PC-9 (cell line): ENCODE results near the gene COL16A1. TPM values are rescaled to one million over a fixed set of nuclear protein-coding genes. Genes with fewer than 3 reads are reported as not detected.

Experiments used
- BruUV-seq: library from RNA; stranded (reverse); fragments of 400-500 nt; replicated peaks from 2 replicates; lab custom pipeline; 2021; lab: Mats Ljungman, UMichigan
- CTCF ChIA-PET: fragments of 300-600 bp; sonication (Branson Sonifier 250); formaldehyde crosslinking; loops from one replicate; lab custom pipeline; 2022; ENCODE audit warnings: antibody characterized with exemption; lab: Charles Lee
- POLR2A ChIA-PET: fragments of 300-600 bp; sonication (Branson Sonifier 250); formaldehyde crosslinking; loops from one replicate; lab custom pipeline; 2022; ENCODE audit warnings: antibody characterized with exemption; ENCODE audit not compliant: unreplicated experiment; lab: Charles Lee
- DNase-seq, 2 experiments: peaks; one replicate each; pipeline versions ENCODE4 v3.0.0 to v3.0.0-alpha.2; 2015 to 2022; ENCODE audit warnings: mixed read lengths in 1 of 2
- H2AFZ ChIP-seq: fragments of 200-600 bp; sonication (generic); 2 replicates; pipeline ENCODE4 v1.8.1; 2017; ENCODE audit warnings: antibody characterized with exemption
- H3F3A ChIP-seq: fragments of 200-600 bp; sonication (generic); 2 replicates; pipeline ENCODE4 v1.8.1; 2017; ENCODE audit warnings: antibody characterized with exemption, mild to moderate bottlenecking, low read depth; ENCODE audit not compliant: insufficient read depth
- H3K27ac ChIP-seq: fragments of 200-600 bp; sonication (generic); 2 replicates; pipeline ENCODE4 v1.6.1; 2016; ENCODE audit warnings: mixed run types
- H3K27me3 ChIP-seq: fragments of 200-600 bp; sonication (generic); 2 replicates; pipeline ENCODE4 v1.6.1; 2016; ENCODE audit warnings: low read depth, mixed run types; ENCODE audit not compliant: insufficient read depth
- H3K36me3 ChIP-seq: fragments of 200-600 bp; sonication (generic); 2 replicates; pipeline ENCODE4 v1.6.1; 2016; ENCODE audit warnings: low read depth, mixed run types
- H3K4me1 ChIP-seq: fragments of 200-600 bp; sonication (generic); replicated peaks from 2 replicates; pipeline ENCODE4 v1.6.1; 2016; ENCODE audit warnings: mixed run types; ENCODE audit not compliant: insufficient read depth
- H3K4me2 ChIP-seq: fragments of 200-600 bp; sonication (generic); 2 replicates; pipeline ENCODE4 v1.6.1; 2017; ENCODE audit warnings: mixed run types
- H3K4me3 ChIP-seq: fragments of 200-600 bp; sonication (generic); 2 replicates; pipeline ENCODE4 v1.6.1; 2016; ENCODE audit warnings: mixed run types
- H3K79me2 ChIP-seq: fragments of 200-600 bp; sonication (generic); 2 replicates; pipeline ENCODE4 v1.6.1; 2017; ENCODE audit warnings: low read depth, mixed run types
- H3K9me2 ChIP-seq: fragments of 200-600 bp; sonication (generic); 2 replicates; pipeline ENCODE4 v1.8.1; 2017; ENCODE audit warnings: mild to moderate bottlenecking; ENCODE audit not compliant: insufficient read depth
- H3K9me3 ChIP-seq: fragments of 200-600 bp; sonication (generic); 2 replicates; pipeline ENCODE4 v1.8.1; 2016; ENCODE audit warnings: low read depth; ENCODE audit not compliant: insufficient read depth
- H4K20me1 ChIP-seq: fragments of 200-600 bp; sonication (generic); 2 replicates; pipeline ENCODE4 v1.8.1; 2017; ENCODE audit not compliant: insufficient read depth
- CTCF ChIP-seq: fragments of 200-600 bp; sonication (generic); conservative IDR thresholded peaks from 2 replicates; pipeline ENCODE4 v1.6.1; 2017; ENCODE audit warnings: mixed run types, antibody characterized with exemption, mild to moderate bottlenecking, moderate library complexity
- EZH2 ChIP-seq: fragments of 200-600 bp; sonication (generic); IDR thresholded peaks from 2 replicates; pipeline ENCODE4 v1.8.0; 2017; ENCODE audit warnings: antibody characterized with exemption, low read depth
- intact Hi-C: fragments of 100-400 bp; cut with micrococcal nuclease; formaldehyde crosslinking; loops from one replicate; pipeline ENCODE4 v1.10.0; 2022; ENCODE audit not compliant: unreplicated experiment
- total RNA-seq: library from RNA; stranded (reverse); gene quantifications from 2 replicates; pipeline ENCODE4 v1.2.3, GENCODE V29; 2021

Gene COL16A1
- total RNA-seq, 1 experiment from 2014 or later = 4.8 TPM

DNA sequence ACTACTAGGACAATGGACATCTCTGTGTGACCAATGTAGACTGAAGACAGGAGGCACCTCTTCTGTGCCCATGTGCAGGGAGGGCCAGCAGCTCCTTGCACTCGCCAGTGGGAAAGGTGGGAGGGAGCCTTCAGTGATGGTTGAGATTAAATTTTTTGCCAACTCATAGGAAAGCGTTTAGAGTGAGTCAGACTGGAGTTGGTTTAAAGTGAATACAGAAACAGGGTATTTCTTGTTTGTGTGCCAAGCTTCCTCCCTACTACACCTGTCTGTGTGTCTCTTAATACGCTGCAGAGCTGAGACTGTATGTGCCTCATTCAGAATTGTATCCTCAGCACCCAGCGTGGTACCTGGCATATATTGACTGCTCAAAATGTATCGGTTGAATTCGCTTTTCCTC, 13.5 kb upstream of the COL16A1 start:
- no peak overlapping the region for H2AFZ ChIP-seq
- 0 out of 2 replicates have a peak overlapping the region, but pooled peaks have one; percentile 5 for H3K4me2 ChIP-seq
- peaks cover 39% of the 10 kb centered on the region for H3K4me1 ChIP-seq
- intact Hi-C loops = loop anchor here (5.0 to 10.0 kb wide), 3 partner anchors 45 to 533 kb away; partner anchors contain the start of gene ADGRB2
- no peaks in the 10 kb centered on the region for H4K20me1 ChIP-seq
- H3K4me3 ChIP-seq = no peak overlapping the region
- DNase-seq = peak in 1 of 2 experiments; percentile 64
- no peaks in the 10 kb centered on the region for H3K9me3 ChIP-seq
- TF ChIP-seq EZH2 (no peak), CTCF (no peak)
- H3K36me3 ChIP-seq = no peaks in the 10 kb centered on the region
- BruUV-seq = no TSS peak
- no peaks in the 10 kb centered on the region for H3K79me2 ChIP-seq
- ChIA-PET CTCF (interaction anchor here (0.6 to 1.2 kb wide), 4 partner anchors 12 to 528 kb away, joined by 3 to 7 read pairs (median 3); no protein-coding TSS in a partner anchor), POLR2A (interaction anchor here (0.6 kb wide), 1 partner anchor 17 kb away, joined by 6 read pairs; no protein-coding TSS in a partner anchor)
- H3K27me3 ChIP-seq = peaks cover 27% of the 10 kb centered on the region
- no peaks in the 10 kb centered on the region for H3K9me2 ChIP-seq
- H3K27ac ChIP-seq = no peak overlapping the region
- peaks cover 33% of the 10 kb centered on the region for H3F3A ChIP-seq

DNA sequence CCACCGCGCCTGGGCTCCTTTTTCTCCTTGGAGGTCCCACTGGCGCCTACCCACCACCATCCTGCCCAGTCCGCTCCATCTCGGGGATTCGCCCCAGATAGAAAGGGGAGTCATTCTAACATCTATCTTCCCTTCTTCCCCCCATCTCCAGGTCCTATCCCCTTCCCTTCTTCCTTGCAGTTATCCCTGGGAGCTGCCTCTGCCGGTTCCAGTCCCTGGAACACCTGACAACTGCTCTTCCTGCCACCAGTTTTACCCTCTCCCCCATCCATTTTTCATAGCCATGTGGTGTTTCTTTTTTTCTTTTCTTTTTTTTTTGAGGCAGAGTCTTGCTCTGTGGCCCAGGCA, 12.0 kb upstream of the COL16A1 start:
- no peak for DNase-seq
- peak overlapping the region; percentile 89 for H3K4me2 ChIP-seq
- ChIA-PET POLR2A (interaction anchor here (0.6 to 1.0 kb wide), 3 partner anchors 40 to 412 kb away, joined by 3 to 4 read pairs (median 3); no protein-coding TSS in a partner anchor), CTCF (interaction anchor here (0.5 to 1.2 kb wide), 8 partner anchors 15 to 145 kb away, joined by 3 to 7 read pairs (median 3); no protein-coding TSS in a partner anchor)
- peaks cover 45% of the 10 kb centered on the region for H3K4me1 ChIP-seq
- no peaks in the 10 kb centered on the region for H3K9me3 ChIP-seq
- no peaks in the 10 kb centered on the region for H3K79me2 ChIP-seq
- H3K27ac ChIP-seq = no peak overlapping the region
- H3K9me2 ChIP-seq = no peaks in the 10 kb centered on the region
- H3K4me3 ChIP-seq = peak overlapping the region; percentile 59; the same call in 1 of the 2 replicates
- H3K27me3 ChIP-seq = peaks cover 13% of the 10 kb centered on the region
- intact Hi-C loops = loop anchor here (1.0 to 10.0 kb wide), 5 partner anchors 46 to 531 kb away; partner anchors contain the start of gene ADGRB2
- H3F3A ChIP-seq = peaks cover 44% of the 10 kb centered on the region
- no peaks in the 10 kb centered on the region for H4K20me1 ChIP-seq
- BruUV-seq = no TSS peak
- H3K36me3 ChIP-seq = no peaks in the 10 kb centered on the region
- TF ChIP-seq EZH2 (no peak), CTCF (peak; percentile 68)
- no peak overlapping the region for H2AFZ ChIP-seq

DNA sequence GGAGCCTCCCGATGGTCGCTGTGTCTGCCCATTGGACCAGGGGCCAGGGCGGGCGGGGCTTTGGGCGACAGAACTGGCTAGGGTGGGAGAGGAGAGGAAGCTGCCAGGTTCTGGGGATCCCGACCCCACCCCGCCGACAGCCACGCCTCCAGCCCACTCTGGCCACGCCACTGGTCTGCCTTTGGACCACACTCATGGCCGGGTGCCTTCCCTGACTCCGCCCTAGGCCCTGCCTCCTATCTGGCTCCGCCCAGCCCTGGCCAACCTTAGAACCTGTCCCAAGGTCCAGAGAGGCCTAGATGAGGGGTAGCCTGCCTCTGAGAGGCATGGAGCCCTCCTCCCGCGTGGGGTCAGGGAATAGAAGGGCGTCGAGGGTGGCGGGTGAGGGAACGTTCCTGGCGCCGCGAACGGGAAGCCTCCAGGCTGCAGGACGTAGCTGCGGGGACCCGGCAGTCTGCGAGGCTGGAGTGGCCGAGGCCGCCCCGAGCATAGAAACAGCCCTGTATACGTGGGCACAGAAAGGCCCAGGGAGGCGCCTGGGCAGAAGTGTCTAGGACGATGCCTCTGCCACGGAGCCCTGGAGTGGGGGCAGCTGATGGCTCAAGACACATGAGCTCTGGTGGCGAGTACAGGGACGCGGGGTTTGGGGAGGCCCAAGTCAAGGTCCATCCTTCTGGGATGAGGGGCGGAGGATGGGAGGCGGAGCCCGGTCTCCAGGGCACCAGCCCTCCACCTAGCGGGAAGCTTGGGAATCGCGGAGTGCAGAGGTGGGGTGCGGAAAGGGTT, 11.5 kb upstream of the COL16A1 start:
- DNase-seq = peak; percentile 90 to 93
- no peaks in the 10 kb centered on the region for H3K9me2 ChIP-seq
- no TSS peak for BruUV-seq
- peak overlapping the region; percentile 59 for H3K4me3 ChIP-seq
- H3K27ac ChIP-seq = no peak overlapping the region
- ChIA-PET POLR2A (interaction anchor here (0.6 to 1.0 kb wide), 3 partner anchors 40 to 412 kb away, joined by 3 to 4 read pairs (median 3); no protein-coding TSS in a partner anchor), CTCF (interaction anchor here (0.5 to 1.2 kb wide), 9 partner anchors 10 to 144 kb away, joined by 3 to 7 read pairs (median 3); no protein-coding TSS in a partner anchor)
- H3K27me3 ChIP-seq = peaks cover 7% of the 10 kb centered on the region; the same call in 1 of the 2 replicates
- no peaks in the 10 kb centered on the region for H3K79me2 ChIP-seq
- H3K4me1 ChIP-seq = peaks cover 45% of the 10 kb centered on the region
- intact Hi-C loops = loop anchor here (1.0 to 10.0 kb wide), 5 partner anchors 47 to 530 kb away; partner anchors contain the start of gene ADGRB2
- peak overlapping the region; percentile 93 for H2AFZ ChIP-seq
- H3K36me3 ChIP-seq = no peaks in the 10 kb centered on the region
- H3K9me3 ChIP-seq = no peaks in the 10 kb centered on the region
- TF ChIP-seq CTCF = peak; percentile 98
- no peak for TF ChIP-seq EZH2
- peak overlapping the region; percentile 89 for H3K4me2 ChIP-seq
- H4K20me1 ChIP-seq = no peaks in the 10 kb centered on the region
- peaks cover 44% of the 10 kb centered on the region for H3F3A ChIP-seq
